ENCODE measurements around the gene SEL1L3.

DNA sequence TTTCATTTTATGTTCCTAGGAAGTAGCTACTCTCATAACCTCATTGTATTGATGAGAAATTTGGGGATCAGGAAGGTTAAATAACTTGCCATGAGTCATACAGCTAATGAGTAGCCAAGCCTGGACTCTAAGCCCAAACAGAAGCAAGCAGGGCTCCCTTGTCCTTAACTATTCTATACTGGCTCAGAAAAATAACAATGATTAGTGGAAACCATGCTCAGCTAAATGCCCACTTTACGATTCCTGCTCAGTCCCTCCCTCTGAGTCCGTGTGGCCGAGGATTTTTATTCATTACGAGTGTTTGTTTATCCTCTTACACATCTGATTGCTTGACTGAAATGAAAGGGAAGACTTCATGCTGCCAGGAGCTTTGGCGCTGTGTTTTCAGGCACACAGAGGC is 106.3 kb downstream of the SEL1L3 start:
- TF ChIP-seq, protein P1, sequence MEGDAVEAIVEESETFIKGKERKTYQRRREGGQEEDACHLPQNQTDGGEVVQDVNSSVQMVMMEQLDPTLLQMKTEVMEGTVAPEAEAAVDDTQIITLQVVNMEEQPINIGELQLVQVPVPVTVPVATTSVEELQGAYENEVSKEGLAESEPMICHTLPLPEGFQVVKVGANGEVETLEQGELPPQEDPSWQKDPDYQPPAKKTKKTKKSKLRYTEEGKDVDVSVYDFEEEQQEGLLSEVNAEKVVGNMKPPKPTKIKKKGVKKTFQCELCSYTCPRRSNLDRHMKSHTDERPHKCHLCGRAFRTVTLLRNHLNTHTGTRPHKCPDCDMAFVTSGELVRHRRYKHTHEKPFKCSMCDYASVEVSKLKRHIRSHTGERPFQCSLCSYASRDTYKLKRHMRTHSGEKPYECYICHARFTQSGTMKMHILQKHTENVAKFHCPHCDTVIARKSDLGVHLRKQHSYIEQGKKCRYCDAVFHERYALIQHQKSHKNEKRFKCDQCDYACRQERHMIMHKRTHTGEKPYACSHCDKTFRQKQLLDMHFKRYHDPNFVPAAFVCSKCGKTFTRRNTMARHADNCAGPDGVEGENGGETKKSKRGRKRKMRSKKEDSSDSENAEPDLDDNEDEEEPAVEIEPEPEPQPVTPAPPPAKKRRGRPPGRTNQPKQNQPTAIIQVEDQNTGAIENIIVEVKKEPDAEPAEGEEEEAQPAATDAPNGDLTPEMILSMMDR (tag by site-specific recombination; IDR thresholded peaks at IDR 0.05) = no peak
- TF ChIP-seq SP2 (tag by site-specific recombination; IDR thresholded peaks at IDR 0.05) (no peak), ZNF792 (tag by site-specific recombination; IDR thresholded peaks at IDR 0.05) (no peak), ZNF311 (tag by site-specific recombination; IDR thresholded peaks at IDR 0.05; ENCODE audit: borderline replicate concordance) (no peak), ZNF138 (tag by site-specific recombination; IDR thresholded peaks at IDR 0.05; ENCODE audit: borderline replicate concordance) (no peak), ZNF660 (tag by site-specific recombination; IDR thresholded peaks at IDR 0.05) (no peak), ZNF335 (tag by site-specific recombination; conservative IDR thresholded peaks at IDR 0.05) (no peak), ZFP69B (tag by site-specific recombination; IDR thresholded peaks at IDR 0.05) (no peak), ZNF175 (tag by site-specific recombination; IDR thresholded peaks at IDR 0.05) (no peak)
- TF ChIP-seq, protein P2, sequence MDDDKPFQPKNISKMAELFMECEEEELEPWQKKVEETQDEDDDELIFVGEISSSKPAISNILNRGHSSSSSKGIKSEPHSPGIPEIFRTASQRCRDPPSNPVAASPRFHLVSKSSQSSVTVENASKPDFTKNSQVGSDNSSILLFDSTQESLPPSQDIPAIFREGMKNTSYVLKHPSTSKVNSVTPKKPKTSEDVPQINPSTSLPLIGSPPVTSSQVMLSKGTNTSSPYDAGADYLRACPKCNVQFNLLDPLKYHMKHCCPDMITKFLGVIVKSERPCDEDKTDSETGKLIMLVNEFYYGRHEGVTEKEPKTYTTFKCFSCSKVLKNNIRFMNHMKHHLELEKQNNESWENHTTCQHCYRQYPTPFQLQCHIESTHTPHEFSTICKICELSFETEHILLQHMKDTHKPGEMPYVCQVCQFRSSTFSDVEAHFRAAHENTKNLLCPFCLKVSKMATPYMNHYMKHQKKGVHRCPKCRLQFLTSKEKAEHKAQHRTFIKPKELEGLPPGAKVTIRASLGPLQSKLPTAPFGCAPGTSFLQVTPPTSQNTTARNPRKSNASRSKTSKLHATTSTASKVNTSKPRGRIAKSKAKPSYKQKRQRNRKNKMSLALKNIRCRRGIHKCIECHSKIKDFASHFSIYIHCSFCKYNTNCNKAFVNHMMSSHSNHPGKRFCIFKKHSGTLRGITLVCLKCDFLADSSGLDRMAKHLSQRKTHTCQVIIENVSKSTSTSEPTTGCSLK (tag by site-specific recombination; IDR thresholded peaks at IDR 0.05) = no peak
- TF ChIP-seq, protein P3, sequence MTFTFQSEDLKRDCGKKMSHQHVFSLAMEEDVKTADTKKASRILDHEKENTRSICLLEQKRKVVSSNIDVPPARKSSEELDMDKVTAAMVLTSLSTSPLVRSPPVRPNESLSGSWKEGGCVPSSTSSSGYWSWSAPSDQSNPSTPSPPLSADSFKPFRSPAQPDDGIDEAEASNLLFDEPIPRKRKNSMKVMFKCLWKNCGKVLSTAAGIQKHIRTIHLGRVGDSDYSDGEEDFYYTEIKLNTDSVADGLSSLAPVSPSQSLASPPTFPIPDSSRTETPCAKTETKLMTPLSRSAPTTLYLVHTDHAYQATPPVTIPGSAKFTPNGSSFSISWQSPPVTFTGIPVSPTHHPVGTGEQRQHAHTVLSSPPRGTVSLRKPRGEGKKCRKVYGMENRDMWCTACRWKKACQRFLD (tag by site-specific recombination; IDR thresholded peaks at IDR 0.05) = no peak
